ENCODE measurements around the gene PTPRA.

The PTPRA gene

GRCh38 chr20:2922957-2923356 lies 49.7 kb downstream of the PTPRA start:
- DNase-seq (ENCODE audit: low read depth): no peak

GRCh38 chr20:2930538-2930937 lies 57.3 kb downstream of the PTPRA start:
- DNase-seq (ENCODE audit: low read depth): no peak

- DNase-seq (ENCODE audit: low read depth): no peak
These were observed 59.2 kb downstream of the PTPRA start for GRCh38 chr20:2932498-2932897.

GRCh38 chr20:2937902-2938301 lies 64.6 kb downstream of the PTPRA start:
- no peak for DNase-seq (ENCODE audit: low read depth)

GRCh38 chr20:2942439-2942838 lies 69.2 kb downstream of the PTPRA start:
- DNase-seq (ENCODE audit: low read depth): peak; percentile 68

GRCh38 chr20:2946988-2947961 lies 74.0 kb downstream of the PTPRA start:
- DNase-seq (ENCODE audit: low read depth): peak; percentile 81

GRCh38 chr20:2948968-2949367 lies 75.7 kb downstream of the PTPRA start:
- no peak for DNase-seq (ENCODE audit: low read depth)

- DNase-seq (ENCODE audit: low read depth): no peak
These were observed 79.5 kb downstream of the PTPRA start for GRCh38 chr20:2952766-2953165.

GRCh38 chr20:2955257-2955970 lies 82.1 kb downstream of the PTPRA start:
- DNase-seq (ENCODE audit: low read depth): peak; percentile 10

GRCh38 chr20:2956480-2956879 lies 83.2 kb downstream of the PTPRA start:
- DNase-seq (ENCODE audit: low read depth): no peak

- DNase-seq (ENCODE audit: low read depth): no peak
These were observed 94.6 kb downstream of the PTPRA start for GRCh38 chr20:2967841-2968240.

GRCh38 chr20:2972126-2972525 lies 98.8 kb downstream of the PTPRA start:
- DNase-seq (ENCODE audit: low read depth): peak; percentile 31

GRCh38 chr20:2973574-2973973 lies 100.3 kb downstream of the PTPRA start:
- DNase-seq (ENCODE audit: low read depth): no peak

GRCh38 chr20:2978519-2978918 lies 105.2 kb downstream of the PTPRA start:
- no peak for DNase-seq (ENCODE audit: low read depth)

- DNase-seq (ENCODE audit: low read depth): no peak
These were observed 108.4 kb downstream of the PTPRA start for GRCh38 chr20:2981646-2982045.

- DNase-seq (ENCODE audit: low read depth): no peak
These were observed 110.2 kb downstream of the PTPRA start for GRCh38 chr20:2983508-2983907.

GRCh38 chr20:2984028-2984501 lies 110.8 kb downstream of the PTPRA start:
- DNase-seq (ENCODE audit: low read depth): peak; percentile 8

GRCh38 chr20:2984956-2985661 lies 111.8 kb downstream of the PTPRA start:
- peak; percentile 77 for DNase-seq (ENCODE audit: low read depth)

GRCh38 chr20:2986466-2986865 lies 113.2 kb downstream of the PTPRA start:
- peak; percentile 76 for DNase-seq (ENCODE audit: low read depth)

- no peak for DNase-seq (ENCODE audit: low read depth)
These were observed 114.6 kb downstream of the PTPRA start for GRCh38 chr20:2987861-2988260.

- DNase-seq (ENCODE audit: low read depth): no peak
These were observed 118.3 kb downstream of the PTPRA start for GRCh38 chr20:2991532-2991931.

GRCh38 chr20:2993250-2993649 lies 120.0 kb downstream of the PTPRA start:
- no peak for DNase-seq (ENCODE audit: low read depth)

Measured in iris pigment epithelial cell (primary cell).